ENCODE data around the gene CDC27.

Gene CDC27

GRCh38 chr17:47210779-47211178 is 21.7 kb upstream of the CDC27 start:
- Histone ChIP-seq H3K4me2 (ENCODE audit: low read depth, low read length, poor library complexity, severe bottlenecking) (no peak overlapping the region), H3K9me3 (ENCODE audit: insufficient read depth, low read depth, low read length) (no peaks in the 10 kb centered on the region), H3F3A (ENCODE audit: low read depth) (no peaks in the 10 kb centered on the region), H3K4me1 (ENCODE audit: insufficient read depth, low read length, poor library complexity, severe bottlenecking) (peaks cover 7% of the 10 kb centered on the region), H4K20me1 (ENCODE audit: insufficient read depth, low read length, poor library complexity, severe bottlenecking) (no peaks in the 10 kb centered on the region), H3K27me3 (ENCODE audit: insufficient read depth, low read length, poor library complexity, severe bottlenecking) (no peaks in the 10 kb centered on the region), H3K36me3 (ENCODE audit: insufficient read depth, low read length) (no peaks in the 10 kb centered on the region), H3K9ac (ENCODE audit: low read depth, low read length, poor library complexity, severe bottlenecking) (no peak overlapping the region), H3K4me3 (ENCODE audit: low read length, poor library complexity, severe bottlenecking) (no peak overlapping the region), H3K79me2 (ENCODE audit: insufficient read depth, low read length) (no peaks in the 10 kb centered on the region), H2AFZ (ENCODE audit: low read length) (no peak overlapping the region), H3K9me2 (replicated peaks; ENCODE audit: low read depth, low read length) (no peaks in the 10 kb centered on the region)
- TF ChIP-seq CTCF (conservative IDR thresholded peaks at IDR 0.05; ENCODE audit: low read length) (no peak), EZH2phosphoT487 (IDR thresholded peaks at IDR 0.05; ENCODE audit: borderline replicate concordance) (no peak)

GRCh38 chr17:47210105-47210504 is 21.0 kb upstream of the CDC27 start:
- H4K20me1 ChIP-seq (ENCODE audit: insufficient read depth, low read length, poor library complexity, severe bottlenecking): no peaks in the 10 kb centered on the region
- no peak overlapping the region for H2AFZ ChIP-seq (ENCODE audit: low read length)
- H3K9ac ChIP-seq (ENCODE audit: low read depth, low read length, poor library complexity, severe bottlenecking): no peak overlapping the region
- no peaks in the 10 kb centered on the region for H3K9me2 ChIP-seq (replicated peaks; ENCODE audit: low read depth, low read length)
- H3K4me3 ChIP-seq (ENCODE audit: low read length, poor library complexity, severe bottlenecking): no peak overlapping the region
- TF ChIP-seq EZH2phosphoT487 (IDR thresholded peaks at IDR 0.05; ENCODE audit: borderline replicate concordance) (no peak), CTCF (conservative IDR thresholded peaks at IDR 0.05; ENCODE audit: low read length) (no peak)
- no peaks in the 10 kb centered on the region for H3K36me3 ChIP-seq (ENCODE audit: insufficient read depth, low read length)
- no peaks in the 10 kb centered on the region for H3K9me3 ChIP-seq (ENCODE audit: insufficient read depth, low read depth, low read length)
- H3F3A ChIP-seq (ENCODE audit: low read depth): no peaks in the 10 kb centered on the region
- H3K27me3 ChIP-seq (ENCODE audit: insufficient read depth, low read length, poor library complexity, severe bottlenecking): no peaks in the 10 kb centered on the region
- H3K4me1 ChIP-seq (ENCODE audit: insufficient read depth, low read length, poor library complexity, severe bottlenecking): peaks cover 10% of the 10 kb centered on the region
- H3K4me2 ChIP-seq (ENCODE audit: low read depth, low read length, poor library complexity, severe bottlenecking): no peak overlapping the region
- H3K79me2 ChIP-seq (ENCODE audit: insufficient read depth, low read length): no peaks in the 10 kb centered on the region

- no peak overlapping the region for H2AFZ ChIP-seq (ENCODE audit: low read length)
- TF ChIP-seq EZH2phosphoT487 (IDR thresholded peaks at IDR 0.05; ENCODE audit: borderline replicate concordance) (no peak), CTCF (conservative IDR thresholded peaks at IDR 0.05; ENCODE audit: low read length) (no peak)
- no peaks in the 10 kb centered on the region for H3K9me2 ChIP-seq (replicated peaks; ENCODE audit: low read depth, low read length)
- no peaks in the 10 kb centered on the region for H3F3A ChIP-seq (ENCODE audit: low read depth)
- H3K9me3 ChIP-seq (ENCODE audit: insufficient read depth, low read depth, low read length): no peaks in the 10 kb centered on the region
- no peaks in the 10 kb centered on the region for H3K36me3 ChIP-seq (ENCODE audit: insufficient read depth, low read length)
- no peak overlapping the region for H3K4me2 ChIP-seq (ENCODE audit: low read depth, low read length, poor library complexity, severe bottlenecking)
- no peak overlapping the region for H3K4me3 ChIP-seq (ENCODE audit: low read length, poor library complexity, severe bottlenecking)
- no peaks in the 10 kb centered on the region for H3K27me3 ChIP-seq (ENCODE audit: insufficient read depth, low read length, poor library complexity, severe bottlenecking)
- no peaks in the 10 kb centered on the region for H4K20me1 ChIP-seq (ENCODE audit: insufficient read depth, low read length, poor library complexity, severe bottlenecking)
- no peaks in the 10 kb centered on the region for H3K79me2 ChIP-seq (ENCODE audit: insufficient read depth, low read length)
- no peak overlapping the region for H3K9ac ChIP-seq (ENCODE audit: low read depth, low read length, poor library complexity, severe bottlenecking)
- H3K4me1 ChIP-seq (ENCODE audit: insufficient read depth, low read length, poor library complexity, severe bottlenecking): peaks cover 16% of the 10 kb centered on the region
Observed at GRCh38 chr17:47209499-47209898, 20.4 kb upstream of the CDC27 start.

Data from Loucy (cell line).